Limb (tissue), 2 donors: ENCODE measurements around the gene RPS6KA5.
"Not testable (repeated sequence)": the region's sequence is repeated elsewhere in the genome, so short reads cannot be mapped to it uniquely, and the experiment has no call there.

ENCODE experiments used
- DNase-seq, 2 donors: peaks; one replicate each; pipeline ENCODE4 v3.0.0-alpha.2; 2016; ENCODE audit errors: extremely low spot score in 2 of 2

The RPS6KA5 gene

DNA sequence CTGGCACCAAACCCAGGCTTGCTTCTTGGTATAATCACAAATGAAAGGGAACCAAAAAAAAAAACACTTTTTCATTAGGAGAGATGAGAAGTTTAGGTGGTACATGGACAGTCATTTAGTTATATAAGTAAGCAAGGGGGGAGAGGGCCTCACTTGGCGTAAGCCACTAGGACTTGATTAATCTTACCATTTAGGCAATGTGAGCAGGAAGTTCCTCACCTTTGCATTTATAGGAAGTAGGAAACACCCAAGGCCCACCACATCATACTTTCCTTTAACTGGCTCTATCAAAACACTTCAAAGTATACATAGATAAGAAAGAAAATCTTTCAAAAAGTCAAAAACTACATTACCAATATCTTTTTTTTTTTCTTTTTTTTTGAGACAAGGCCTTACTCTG, 6.7 kb upstream of the RPS6KA5 start:
- no peak for DNase-seq

- no peak for DNase-seq
Observed at GRCh38 chr14:91065266-91065665, 4.8 kb upstream of the RPS6KA5 start.

DNA sequence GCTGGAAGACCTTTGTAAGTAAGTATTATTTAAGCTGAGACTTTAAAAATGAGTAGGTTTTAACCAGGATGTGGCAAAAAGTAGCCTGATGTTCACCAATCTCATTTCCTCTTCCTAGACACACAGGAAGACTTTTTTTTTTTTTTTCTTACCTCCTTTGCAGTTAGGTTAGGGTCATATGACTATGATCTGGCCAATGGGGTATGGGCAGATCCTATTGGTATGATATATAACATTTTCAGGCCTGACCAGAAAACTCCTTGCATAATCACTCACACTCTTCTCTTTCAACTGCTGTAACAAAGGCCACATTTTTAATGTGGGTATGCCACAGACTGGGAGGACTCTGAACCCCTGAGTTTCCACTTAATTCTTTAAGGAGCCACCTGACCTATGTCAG, 2.7 kb upstream of the RPS6KA5 start:
- DNase-seq: no peak

DNA sequence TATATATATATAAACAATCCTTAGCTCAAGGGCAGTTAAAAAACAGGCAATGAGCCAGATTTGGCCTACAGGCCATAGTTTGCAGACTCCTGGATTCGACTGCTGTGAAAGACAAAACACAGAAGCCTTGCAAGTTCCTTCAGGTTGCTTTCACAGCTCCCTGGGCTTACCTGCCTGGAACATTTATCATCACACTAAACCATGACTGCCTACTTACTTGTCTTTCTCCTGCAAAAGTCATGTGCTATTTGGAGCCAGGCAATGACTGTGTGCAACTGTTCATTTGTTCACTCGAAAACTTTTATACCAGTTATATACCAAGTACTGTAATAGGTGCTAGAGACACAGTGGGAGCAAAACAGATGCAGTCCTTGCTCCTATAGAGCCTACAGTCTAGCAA, 2.2 kb upstream of the RPS6KA5 start:
- no peak for DNase-seq

DNA sequence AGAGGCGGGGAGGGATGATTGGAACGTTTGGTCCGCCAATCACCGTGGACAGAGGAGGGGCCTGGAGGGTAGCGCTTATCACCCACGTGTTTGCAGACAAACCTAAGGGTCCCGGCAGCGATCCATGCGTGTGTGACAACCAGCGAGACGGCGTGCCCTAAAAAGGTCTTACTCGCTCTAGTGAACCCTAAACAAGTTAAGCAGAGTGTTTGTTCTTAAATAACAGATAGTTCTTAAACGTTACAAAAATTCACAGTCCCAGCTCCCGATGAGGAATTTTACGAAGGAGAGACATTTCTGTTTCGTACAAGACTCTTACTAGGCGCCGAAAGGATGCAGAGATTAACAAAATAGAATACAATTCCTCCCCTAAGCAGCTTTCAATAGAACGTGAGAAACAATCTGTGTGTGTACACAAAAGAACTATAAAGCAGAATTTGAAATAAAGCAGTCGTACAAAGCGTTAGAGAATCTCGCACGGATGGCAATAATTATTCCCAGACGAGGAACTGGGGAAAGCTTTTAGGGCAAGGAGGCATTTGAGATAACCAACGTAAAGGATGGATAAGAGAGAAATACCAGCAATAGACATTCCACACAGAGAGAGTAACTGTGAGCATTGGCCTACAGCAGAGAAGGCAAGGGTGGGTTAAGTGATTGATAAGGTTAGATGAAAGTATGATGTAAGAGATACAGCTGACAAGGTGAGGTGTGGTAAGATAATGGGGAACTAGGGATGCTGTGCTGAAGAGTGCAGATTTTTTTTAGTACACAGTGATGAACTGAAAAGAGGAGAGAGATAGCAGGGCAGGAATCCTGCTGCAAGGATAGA, 831 bp upstream of the RPS6KA5 start:
- DNase-seq: no peak

DNA sequence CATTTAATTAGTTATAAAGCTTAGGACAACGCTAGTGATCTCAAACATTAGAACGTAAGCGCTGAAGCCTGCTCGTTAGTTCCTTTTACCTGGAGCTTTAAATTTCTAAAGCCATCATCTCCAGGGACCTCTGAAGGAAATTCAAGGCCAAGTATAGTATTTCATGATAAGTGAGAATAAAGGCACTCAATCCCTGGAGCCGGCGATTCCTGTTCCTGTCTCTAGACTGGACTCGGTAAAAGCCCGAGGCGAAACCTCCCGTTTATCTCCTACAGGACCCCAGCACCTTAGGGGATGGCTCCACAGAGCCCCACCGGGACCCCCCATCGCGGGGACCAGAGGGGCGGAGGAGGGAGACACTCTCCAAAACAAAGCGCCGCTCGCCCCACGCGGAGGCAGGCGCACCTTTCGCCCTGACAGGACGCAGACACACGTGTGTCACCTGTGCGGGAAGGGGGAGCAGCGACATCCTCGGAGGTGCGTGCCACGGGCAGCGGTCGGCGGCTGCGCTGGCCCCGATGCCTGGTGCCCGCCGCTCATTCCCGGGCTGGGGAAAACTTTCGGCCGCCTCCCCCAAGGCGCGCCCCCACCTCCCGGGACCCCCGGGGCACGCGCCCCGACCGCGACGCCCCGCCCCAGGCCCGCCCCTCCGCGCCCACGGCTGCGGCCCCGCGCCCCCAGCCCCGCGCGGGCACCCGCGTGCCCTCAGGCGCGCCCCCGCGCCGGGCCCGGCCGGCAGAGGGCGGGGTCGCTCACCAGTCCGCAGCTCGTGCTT, 678 bp downstream of the RPS6KA5 start:
- peak in 1 of 2 donors; percentile 32 for DNase-seq

GRCh38 chr14:91058042-91058581, 2.3 kb downstream of the RPS6KA5 start:
- no peak for DNase-seq

DNA sequence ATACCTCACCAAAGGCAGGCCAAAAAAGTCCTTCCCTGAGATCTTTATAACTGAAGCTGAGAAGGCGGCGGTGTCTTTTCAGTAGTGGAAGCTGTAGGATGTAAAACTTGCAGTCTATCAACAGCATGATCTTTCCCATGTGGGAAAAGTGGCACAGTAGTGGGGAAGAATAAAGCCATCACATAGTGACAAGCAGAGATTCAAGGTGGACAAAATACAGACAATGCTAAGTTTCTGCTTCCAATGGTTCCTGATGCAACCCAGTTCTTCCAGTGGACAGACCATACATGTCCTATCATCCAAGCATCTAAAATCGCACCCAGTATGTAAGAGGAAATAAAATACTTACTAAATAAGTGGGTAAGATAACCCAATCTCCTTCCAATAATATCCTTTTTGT, 4.1 kb downstream of the RPS6KA5 start:
- DNase-seq: no peak

GRCh38 chr14:91055016-91055415, 5.4 kb downstream of the RPS6KA5 start:
- DNase-seq: no peak

DNA sequence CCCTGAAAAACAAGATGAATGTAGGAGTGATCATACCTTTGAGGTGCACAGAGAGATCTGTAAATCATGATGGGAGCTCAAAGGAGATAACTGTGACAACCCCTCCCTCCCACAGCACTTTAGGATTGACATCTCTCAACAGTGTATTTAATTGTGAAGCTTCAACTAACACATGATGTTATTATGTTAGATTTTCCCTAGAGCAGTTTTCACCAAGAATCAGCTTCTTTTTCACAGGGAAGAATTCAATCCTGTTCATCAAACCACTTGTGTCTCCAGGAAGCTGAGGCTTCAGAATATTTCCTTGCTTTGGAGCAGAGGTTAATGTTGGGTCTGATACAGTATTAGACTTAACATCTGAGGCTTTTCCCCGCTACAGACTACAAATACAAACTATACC, 11.8 kb downstream of the RPS6KA5 start:
- DNase-seq: no peak

DNA sequence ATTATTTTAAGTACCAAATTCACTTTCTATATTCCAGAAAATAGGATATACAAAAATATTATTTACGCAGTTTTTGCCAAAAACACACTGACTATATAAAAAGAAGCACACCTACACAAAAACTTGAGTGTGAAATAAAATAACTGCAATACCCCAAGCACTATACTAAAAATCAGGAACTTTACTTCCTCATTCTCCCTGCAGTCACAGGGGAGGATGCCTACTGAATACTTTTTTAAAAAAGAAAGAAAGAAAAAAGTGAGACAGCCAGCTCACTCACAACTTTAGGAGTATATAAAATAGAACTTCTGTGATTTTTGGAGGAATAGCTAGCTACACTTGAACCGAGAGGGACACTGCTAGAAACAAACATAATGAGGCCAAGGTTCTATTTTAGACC, 12.2 kb downstream of the RPS6KA5 start:
- DNase-seq: no peak

DNA sequence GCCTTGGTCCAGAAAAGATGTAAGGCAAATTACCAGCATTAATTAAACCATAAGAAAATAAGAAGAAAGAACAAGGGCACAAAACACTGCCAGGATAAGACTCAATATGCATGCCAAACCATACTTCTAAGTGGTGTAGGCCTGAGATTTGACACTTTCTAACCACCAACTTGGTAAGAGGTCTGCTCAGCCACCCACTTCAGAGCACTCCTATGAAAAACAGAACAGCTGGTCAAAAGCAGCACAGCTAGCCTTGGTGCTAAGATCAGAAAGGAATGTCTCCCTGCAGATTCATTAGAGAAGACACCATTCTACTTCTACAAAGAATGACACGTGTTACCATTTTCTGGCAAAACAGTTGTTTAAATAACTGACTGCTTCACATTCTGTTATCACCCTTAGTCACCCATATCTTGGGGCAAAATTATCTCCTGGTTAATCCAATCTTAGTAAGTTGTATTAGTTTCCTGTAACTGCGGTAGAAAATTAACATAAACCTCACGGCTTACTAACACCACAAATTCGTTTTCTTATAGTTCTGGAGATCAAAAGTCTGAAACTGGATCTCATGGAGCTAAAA, 13.2 kb downstream of the RPS6KA5 start:
- no peak for DNase-seq

- no peak for DNase-seq
Observed at GRCh38 chr14:91046488-91047072, 13.9 kb downstream of the RPS6KA5 start.

DNA sequence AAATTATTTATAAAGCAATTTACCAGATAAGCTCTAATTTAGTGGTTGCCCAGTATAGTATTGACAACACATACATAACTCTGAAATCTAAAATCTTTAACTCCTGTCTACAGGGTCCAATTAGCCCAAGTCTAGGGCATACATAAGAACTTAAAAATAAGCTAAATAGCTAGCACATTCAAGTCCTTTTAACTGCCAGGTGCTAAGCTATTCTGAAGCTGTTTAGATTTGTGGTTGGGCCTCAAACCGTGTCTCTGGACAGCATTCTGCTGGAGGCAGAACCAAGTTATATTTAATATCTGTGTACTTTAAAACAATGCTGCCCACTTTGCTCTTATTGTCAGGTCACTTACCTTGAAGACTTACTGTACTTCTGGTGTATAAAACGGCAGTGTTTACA, 19.0 kb downstream of the RPS6KA5 start:
- no peak for DNase-seq

DNA sequence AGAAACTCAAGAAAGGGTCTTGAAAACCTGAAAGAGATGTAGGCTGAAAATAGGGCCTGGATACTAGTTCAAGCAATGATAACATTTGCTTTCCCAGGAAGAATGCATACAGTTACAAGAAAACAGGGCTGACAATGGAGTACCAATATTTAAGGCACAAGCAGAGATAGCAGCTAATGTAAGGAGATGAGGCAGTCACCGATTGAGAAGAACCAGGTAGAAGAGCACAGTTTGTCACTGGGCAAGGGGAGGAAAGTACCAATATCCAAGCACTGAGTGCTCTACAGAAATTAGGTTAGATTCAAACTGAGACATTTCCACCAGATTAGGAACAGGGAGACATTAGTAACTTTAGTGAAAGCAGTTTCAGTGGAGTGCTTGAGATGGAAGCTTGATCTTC, 19.9 kb downstream of the RPS6KA5 start:
- no peak for DNase-seq

GRCh38 chr14:91038439-91038838, 22.0 kb downstream of the RPS6KA5 start:
- no peak for DNase-seq

DNA sequence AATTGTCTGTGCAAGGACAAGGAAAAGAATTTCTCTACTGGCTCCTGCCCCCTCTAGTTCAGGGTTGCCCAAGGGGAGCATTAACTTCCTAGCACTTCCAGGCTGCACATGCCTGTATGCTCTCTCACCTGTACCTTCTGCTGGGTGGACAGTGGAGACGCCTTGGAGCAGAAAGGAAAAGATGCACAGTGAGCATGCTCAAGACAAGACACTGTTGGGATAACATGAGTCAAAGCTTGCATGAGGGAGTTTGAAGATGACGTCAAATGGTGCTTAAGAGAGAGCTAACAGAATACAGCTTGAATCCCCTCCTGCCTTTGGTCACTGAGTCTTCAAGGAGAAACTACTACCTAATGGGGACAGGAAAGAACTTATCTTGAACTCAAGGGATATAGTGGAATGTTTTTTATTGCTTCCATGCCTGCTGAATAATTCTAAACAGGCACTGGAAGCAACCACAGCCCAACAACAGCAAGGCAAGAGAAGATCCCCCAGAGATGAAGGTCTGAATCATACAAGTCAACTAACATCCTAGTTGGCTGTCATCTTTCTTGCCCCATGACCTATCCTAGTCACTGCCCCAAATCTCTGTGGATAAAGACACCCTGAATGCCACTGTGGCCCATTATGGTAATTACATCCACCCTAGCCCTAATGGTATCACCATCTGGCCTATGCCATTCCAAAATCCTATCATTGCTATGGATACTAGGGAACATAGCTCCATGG, 23.5 kb downstream of the RPS6KA5 start:
- no peak for DNase-seq

GRCh38 chr14:91035855-91036254, 24.6 kb downstream of the RPS6KA5 start:
- DNase-seq: no peak

- DNase-seq: not testable (repeated sequence)
Observed at GRCh38 chr14:91034379-91034778, 26.1 kb downstream of the RPS6KA5 start.

DNA sequence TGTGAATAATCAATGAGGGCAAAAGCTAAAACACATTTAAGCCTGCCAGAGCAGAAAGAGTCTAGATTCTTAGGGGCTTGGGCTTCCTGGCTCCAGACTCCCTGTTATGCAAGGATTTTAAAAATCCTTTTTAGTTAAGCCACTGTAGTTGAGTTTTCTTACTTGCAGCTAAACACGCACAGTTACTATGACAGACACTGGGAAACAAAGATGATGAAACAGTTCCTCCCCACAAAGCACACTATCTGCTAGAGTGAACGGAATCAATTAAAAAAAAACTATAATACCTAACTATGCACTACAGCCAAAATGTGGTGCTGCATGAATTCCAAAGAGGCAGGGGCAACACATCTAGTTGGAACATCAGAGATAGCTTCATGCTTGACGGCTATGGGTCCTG, 28.2 kb downstream of the RPS6KA5 start:
- no peak for DNase-seq

DNA sequence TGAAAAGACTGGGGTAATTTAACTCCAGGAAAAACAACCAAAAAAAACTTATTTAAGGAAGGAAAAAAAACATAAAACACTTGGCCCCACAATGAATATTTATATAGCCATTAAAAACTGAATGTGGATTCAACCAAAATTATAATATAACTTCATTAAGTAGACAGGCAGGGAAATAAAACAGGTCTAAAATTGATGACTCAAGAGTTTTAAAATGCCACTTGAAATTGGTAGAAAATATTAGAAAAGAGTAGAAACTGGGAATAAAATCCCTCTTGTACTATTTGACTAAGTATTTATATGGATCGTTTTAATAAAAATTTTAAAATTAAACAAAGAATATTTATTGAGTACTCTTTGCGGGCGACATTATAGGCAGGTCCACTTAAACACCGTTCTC, 28.8 kb downstream of the RPS6KA5 start:
- no peak for DNase-seq
